Karpas-422 (cell line): ENCODE measurements around the gene FCRLB. TPM values are rescaled to one million over a fixed set of nuclear protein-coding genes. Genes with fewer than 3 reads are reported as not detected.
A peak's percentile ranks its signal among the peaks of the same experiment; 100 is the strongest.
"Not testable (repeated sequence)": the region's sequence is repeated elsewhere in the genome, so short reads cannot be mapped to it uniquely, and the experiment has no call there.

Experiments used
- DNase-seq: peaks from one replicate; pipeline ENCODE4 v3.0.0-alpha.2; 2015
- H2AFZ ChIP-seq: fragments of 200-600 bp; sonication (generic); 2 replicates; pipeline ENCODE4 v1.6.1; 2014; ENCODE audit warnings: antibody characterized with exemption, low read length, mixed read lengths
- H3K27ac ChIP-seq: fragments of 200-600 bp; sonication (generic); 2 replicates; pipeline ENCODE4 v1.5.1; 2014; ENCODE audit warnings: mild to moderate bottlenecking, low read length, moderate library complexity
- H3K27me3 ChIP-seq: fragments of 200-600 bp; sonication (generic); 2 replicates; pipeline ENCODE4 v1.6.1; 2014; ENCODE audit warnings: low read length, mixed read lengths
- H3K36me3 ChIP-seq: fragments of 200-600 bp; sonication (generic); 2 replicates; pipeline ENCODE4 v1.6.1; 2014; ENCODE audit warnings: low read length, mixed read lengths; ENCODE audit not compliant: insufficient read depth
- H3K4me1 ChIP-seq: fragments of 200-600 bp; sonication (generic); 2 replicates; pipeline ENCODE4 v1.6.1; 2014; ENCODE audit warnings: mild to moderate bottlenecking, low read length, mixed read lengths
- H3K4me2 ChIP-seq: fragments of 200-600 bp; sonication (generic); 2 replicates; pipeline ENCODE4 v1.6.1; 2014; ENCODE audit warnings: low read length, low read depth, mild to moderate bottlenecking; ENCODE audit not compliant: poor library complexity, severe bottlenecking
- H3K4me3 ChIP-seq: fragments of 200-600 bp; sonication (generic); 2 replicates; pipeline ENCODE4 v1.5.1; 2014; ENCODE audit warnings: mild to moderate bottlenecking, antibody characterized with exemption, low read length, mixed read lengths
- H3K79me2 ChIP-seq: fragments of 200-600 bp; sonication (generic); 2 replicates; pipeline ENCODE4 v1.6.1; 2014; ENCODE audit warnings: mild to moderate bottlenecking, low read length, mixed read lengths
- H3K9ac ChIP-seq: fragments of 200-600 bp; sonication (generic); 2 replicates; pipeline ENCODE4 v1.6.0; 2014; ENCODE audit warnings: low read length
- H3K9me2 ChIP-seq: fragments of 200-600 bp; sonication (generic), shearing (Covaris generic); replicated peaks from 2 replicates; pipeline ENCODE4 v1.6.0; 2014; ENCODE audit warnings: mild to moderate bottlenecking, low read length, moderate library complexity; ENCODE audit not compliant: insufficient read depth
- H3K9me3 ChIP-seq: fragments of 300-700, 200-600 bp; sonication (generic); 2 replicates; pipeline ENCODE4 v1.6.1; 2014; ENCODE audit warnings: low read length, mixed read lengths
- H4K20me1 ChIP-seq: fragments of 200-600 bp; sonication (generic); 2 replicates; pipeline ENCODE4 v1.6.1; 2014; ENCODE audit warnings: mild to moderate bottlenecking, antibody characterized with exemption, low read length, low read depth; ENCODE audit not compliant: insufficient read depth
- total RNA-seq: library from RNA; depleted of rRNA; stranded (reverse); fragments of >200 nt; shearing (Covaris generic); gene quantifications from 2 replicates; pipeline ENCODE4 v1.2.3, GENCODE V29; 2014; ENCODE audit warnings: low replicate concordance; rRNA removed

The FCRLB gene, protein sequence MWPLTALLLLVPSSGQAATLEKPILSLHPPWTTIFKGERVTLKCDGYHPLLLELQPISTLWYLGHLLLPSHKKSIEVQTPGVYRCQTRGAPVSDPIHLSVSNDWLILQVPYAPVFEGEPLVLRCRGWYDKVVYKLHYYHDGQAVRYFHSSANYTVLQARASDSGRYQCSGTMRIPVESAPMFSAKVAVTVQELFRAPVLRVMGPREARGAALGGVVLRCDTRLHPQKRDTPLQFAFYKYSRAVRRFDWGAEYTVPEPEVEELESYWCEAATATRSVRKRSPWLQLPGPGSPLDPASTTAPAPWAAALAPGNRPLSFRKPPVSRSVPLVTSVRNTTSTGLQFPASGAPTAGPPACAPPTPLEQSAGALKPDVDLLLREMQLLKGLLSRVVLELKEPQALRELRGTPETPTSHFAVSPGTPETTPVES
- 937 and 1,205 TPM in 2 replicates for total RNA-seq

DNA sequence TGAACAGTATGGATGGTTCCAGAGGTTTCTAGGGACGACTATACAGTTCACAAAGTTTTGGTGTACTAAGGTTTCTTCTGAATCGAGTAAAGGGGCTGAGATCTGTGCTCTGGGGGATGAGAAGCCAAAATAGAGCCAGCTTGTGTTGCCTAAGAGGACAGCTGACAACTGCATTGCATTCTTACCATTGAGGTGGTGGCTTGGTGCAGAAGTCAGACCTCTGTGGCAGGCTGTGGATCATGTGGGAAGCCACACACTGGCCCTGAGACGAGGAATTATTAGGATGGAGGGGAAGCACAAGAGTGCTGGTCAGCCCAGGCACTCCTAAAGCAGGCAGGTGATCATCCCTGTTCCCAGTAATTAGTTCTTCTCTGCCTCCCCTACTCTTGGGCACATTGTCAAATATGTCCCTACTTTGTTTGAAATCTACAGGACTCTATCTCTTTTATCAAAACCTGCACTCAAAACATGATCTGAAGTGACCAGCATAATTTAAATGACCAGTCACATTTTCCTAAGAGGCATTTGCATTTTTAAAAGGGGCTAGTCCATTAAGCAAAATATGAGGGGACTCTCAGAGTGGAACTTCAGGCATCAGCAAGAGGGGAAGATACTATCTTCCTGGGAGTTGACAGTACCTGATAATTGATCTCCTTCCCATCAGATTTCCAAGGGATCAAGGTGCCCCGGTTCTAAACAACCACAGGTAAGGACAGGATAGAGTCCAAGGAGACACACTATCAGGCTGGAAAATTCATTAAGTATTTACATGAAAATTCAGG lies at the start of gene FCRLB:
FCRLB (plus strand) TSS at position 589 of the 782 bp plus-strand sequence. CDS start 1,129 bp downstream, outside the sequence.
- Histone ChIP-seq H3K27ac (peak within 1 kb of the TSS; percentile 95), H3K4me3 (peak within 1 kb of the TSS; percentile 70), H3K4me2 (peak within 1 kb of the TSS; percentile 86)

DNA sequence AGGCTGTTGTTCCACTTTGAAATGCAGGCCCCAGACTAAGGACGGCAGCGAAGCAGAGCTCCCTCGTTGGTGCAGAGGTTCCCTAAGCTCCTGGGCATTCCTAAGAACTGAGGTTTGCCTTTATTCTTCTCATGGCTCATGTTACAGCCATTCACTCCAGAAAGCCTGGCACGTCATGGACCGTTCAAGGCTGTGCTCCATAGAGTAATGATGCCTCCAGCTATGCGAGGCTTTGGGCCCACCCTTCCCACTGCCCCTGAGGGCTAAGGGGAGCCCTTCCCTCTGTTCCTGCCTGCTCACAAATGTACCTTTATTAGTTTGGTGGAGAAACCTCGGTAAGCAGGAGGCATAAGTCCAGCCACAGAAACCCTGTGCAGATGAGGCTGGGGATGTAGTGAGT lies 47.9 kb upstream of the FCRLB start:
- not testable (repeated sequence) for H3K79me2 ChIP-seq, H2AFZ ChIP-seq, H3K27ac ChIP-seq, H3K4me2 ChIP-seq, H3K9ac ChIP-seq, H3K9me2 ChIP-seq, H3K27me3 ChIP-seq, H3K4me1 ChIP-seq, H4K20me1 ChIP-seq, H3K4me3 ChIP-seq, H3K9me3 ChIP-seq
- peaks cover 41% of the 10 kb centered on the region for H3K36me3 ChIP-seq
- DNase-seq = peak; percentile 37

More for the DNA sequence above, at the start of gene FCRLB:
- H3K4me1 ChIP-seq = peaks cover 100% of the 10 kb centered on the region
- H3K9ac ChIP-seq = peak within 1 kb of the TSS; percentile 80
- H4K20me1 ChIP-seq = peaks cover 36% of the 10 kb centered on the region
- peaks cover 22% of the 10 kb centered on the region for H3K79me2 ChIP-seq
- H3K27me3 ChIP-seq = no peaks in the 10 kb centered on the region
- peak; percentile 95 for DNase-seq
- no peaks in the 10 kb centered on the region for H3K9me2 ChIP-seq
- no peak within 1 kb of the TSS for H2AFZ ChIP-seq
- H3K36me3 ChIP-seq = peaks cover 39% of the 10 kb centered on the region
- H3K9me3 ChIP-seq = no peaks in the 10 kb centered on the region

DNA sequence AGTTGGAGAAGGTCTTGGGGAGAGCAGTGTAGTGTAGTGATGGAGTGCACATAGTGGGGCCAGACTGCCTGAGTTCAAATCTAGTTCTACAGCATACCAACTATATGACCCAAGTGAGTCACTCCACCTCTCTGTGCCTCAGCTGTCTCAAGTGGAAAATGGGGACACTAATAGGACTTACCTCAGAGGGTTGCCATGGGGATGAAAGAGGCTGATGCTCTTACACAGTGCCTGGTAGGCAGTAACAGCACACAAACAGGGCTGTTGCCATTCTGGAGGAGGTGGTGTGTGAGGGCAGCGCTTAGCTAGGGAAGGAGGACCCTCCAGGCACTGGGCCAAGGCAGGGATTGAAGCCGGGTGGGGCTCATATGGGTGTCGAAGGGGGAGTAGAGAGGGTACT lies 46.9 kb upstream of the FCRLB start:
- peaks cover 46% of the 10 kb centered on the region for H3K36me3 ChIP-seq
- H3K27me3 ChIP-seq, H3K4me3 ChIP-seq, H2AFZ ChIP-seq, H3K9me2 ChIP-seq, H3K4me2 ChIP-seq, H3K9me3 ChIP-seq, H3K79me2 ChIP-seq, H3K27ac ChIP-seq, H3K4me1 ChIP-seq, H4K20me1 ChIP-seq, H3K9ac ChIP-seq: not testable (repeated sequence)
- peak; percentile 41 for DNase-seq

DNA sequence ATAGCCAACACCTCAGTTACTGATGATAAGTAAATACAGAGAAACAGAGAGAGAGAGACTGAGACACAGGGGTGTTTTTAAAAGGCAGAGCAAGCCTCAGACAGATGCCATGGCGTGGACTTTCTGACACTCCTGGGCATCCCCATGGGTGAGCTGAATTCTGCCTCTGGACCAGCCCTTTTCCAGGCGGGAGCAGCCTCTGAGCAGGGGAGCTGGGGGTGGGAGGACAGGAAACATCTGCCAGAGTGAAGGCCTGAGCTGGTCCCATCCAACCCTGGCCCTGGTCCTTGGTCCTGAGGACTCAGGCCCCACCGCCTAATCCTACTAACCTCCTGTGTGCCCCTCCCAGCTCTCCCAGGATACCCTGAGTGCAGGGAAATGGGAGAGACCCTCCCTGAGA lies 46.4 kb upstream of the FCRLB start:
- H3K4me2 ChIP-seq, H2AFZ ChIP-seq, H3K9ac ChIP-seq, H3K27ac ChIP-seq, H3K79me2 ChIP-seq, H3K27me3 ChIP-seq, H3K4me3 ChIP-seq, H3K4me1 ChIP-seq, H3K9me2 ChIP-seq, H4K20me1 ChIP-seq, H3K9me3 ChIP-seq: not testable (repeated sequence)
- H3K36me3 ChIP-seq = peaks cover 46% of the 10 kb centered on the region
- DNase-seq = peak; percentile 36

DNA sequence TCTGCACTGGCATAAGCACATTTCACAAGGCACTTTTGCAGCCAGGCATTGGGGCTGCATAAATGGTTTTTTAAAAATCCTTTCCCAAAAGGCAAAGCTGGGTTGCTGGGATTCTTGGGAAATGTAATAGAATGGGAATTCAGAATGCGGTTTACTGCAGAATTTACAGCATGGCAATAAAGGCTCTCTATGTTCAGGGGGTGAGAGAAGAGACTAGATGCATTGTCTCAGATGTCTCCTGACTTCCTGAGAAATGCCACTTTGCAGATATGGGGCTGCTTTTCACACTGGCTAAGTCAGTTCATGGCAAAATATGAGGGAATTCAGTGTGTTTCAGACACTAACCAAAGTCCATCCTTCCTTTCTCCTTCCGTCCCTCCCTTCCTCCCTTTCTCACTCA lies 44.9 kb upstream of the FCRLB start:
- Histone ChIP-seq H4K20me1 (no peaks in the 10 kb centered on the region), H3K27ac (peak overlapping the region; percentile 1; the same call in 1 of the 2 replicates), H3K9ac (no peak overlapping the region), H3K4me1 (peaks cover 9% of the 10 kb centered on the region; the same call in 1 of the 2 replicates), H3K36me3 (peaks cover 41% of the 10 kb centered on the region), H2AFZ (no peak overlapping the region), H3K4me2 (no peak overlapping the region), H3K79me2 (no peaks in the 10 kb centered on the region), H3K27me3 (no peaks in the 10 kb centered on the region), H3K9me3 (no peaks in the 10 kb centered on the region), H3K9me2 (no peaks in the 10 kb centered on the region), H3K4me3 (no peak overlapping the region)
- DNase-seq = peak; percentile 47

DNA sequence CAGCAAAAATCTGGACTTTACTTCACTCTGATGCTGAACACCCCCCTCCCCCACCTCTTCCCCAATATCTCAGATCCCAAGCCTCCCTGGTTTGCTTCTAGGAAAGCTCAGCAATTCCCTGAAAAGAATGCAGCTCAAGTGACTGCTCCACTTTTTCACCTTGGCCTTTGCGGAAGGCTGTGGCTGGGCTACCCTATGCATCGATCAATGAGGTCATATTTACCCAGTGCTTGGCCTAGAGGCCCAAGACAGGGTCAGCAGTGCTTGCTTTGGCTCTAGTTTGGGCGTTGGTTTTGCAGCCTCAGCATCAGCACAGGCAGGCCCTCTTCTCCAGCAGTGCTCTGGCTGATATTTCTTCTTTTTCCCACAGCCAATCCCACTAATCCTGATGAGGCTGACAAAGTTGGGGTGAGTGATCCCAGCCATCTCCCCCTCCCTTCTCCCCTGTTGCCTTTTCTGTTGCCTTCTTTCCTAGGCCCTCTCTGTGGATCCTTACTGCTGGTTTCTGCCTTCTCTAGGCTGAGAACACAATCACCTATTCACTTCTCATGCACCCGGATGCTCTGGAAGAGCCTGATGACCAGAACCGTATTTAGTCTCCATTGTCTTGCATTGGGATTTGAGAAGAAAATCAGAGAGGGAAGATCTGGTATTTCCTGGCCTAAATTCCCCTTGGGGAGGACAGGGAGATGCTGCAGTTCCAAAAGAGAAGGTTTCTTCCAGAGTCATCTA lies 44.2 kb upstream of the FCRLB start:
- H3K9me3 ChIP-seq = no peaks in the 10 kb centered on the region
- peak; percentile 49 for DNase-seq
- H3K36me3 ChIP-seq = peaks cover 38% of the 10 kb centered on the region
- H3K27me3 ChIP-seq = no peaks in the 10 kb centered on the region
- H3K4me1 ChIP-seq = peaks cover 9% of the 10 kb centered on the region; the same call in 1 of the 2 replicates
- no peaks in the 10 kb centered on the region for H4K20me1 ChIP-seq
- H3K9me2 ChIP-seq = no peaks in the 10 kb centered on the region
- H2AFZ ChIP-seq = no peak overlapping the region
- H3K9ac ChIP-seq = no peak overlapping the region
- no peak overlapping the region for H3K4me2 ChIP-seq
- H3K4me3 ChIP-seq = no peak overlapping the region
- no peaks in the 10 kb centered on the region for H3K79me2 ChIP-seq
- H3K27ac ChIP-seq = no peak overlapping the region; the same call in 1 of the 2 replicates

DNA sequence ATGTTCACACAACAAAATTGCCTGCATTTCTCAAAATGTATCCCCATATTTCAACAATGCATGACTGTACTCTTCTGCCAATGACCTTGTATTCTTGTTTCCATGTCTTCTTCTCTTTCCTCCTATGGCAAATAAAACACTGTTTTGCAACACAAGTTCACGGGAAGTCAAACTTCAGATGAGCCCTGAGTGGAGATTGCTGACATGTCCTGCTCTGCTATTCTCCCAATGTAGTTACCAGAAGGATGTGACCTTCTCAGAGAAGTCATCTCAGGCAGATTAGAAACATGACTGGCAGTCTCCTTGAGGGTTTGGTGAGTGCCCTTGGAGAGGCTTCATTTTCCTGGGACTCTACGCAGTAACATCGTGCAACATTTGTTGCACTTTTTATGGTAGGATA lies 42.8 kb upstream of the FCRLB start:
- H3K27me3 ChIP-seq = no peaks in the 10 kb centered on the region
- H3K79me2 ChIP-seq = no peaks in the 10 kb centered on the region
- peak; percentile 43 for DNase-seq
- H3K9me3 ChIP-seq = no peaks in the 10 kb centered on the region
- no peak overlapping the region for H3K4me2 ChIP-seq
- H3K9ac ChIP-seq = no peak overlapping the region
- H3K36me3 ChIP-seq = peaks cover 29% of the 10 kb centered on the region
- H4K20me1 ChIP-seq = no peaks in the 10 kb centered on the region
- H2AFZ ChIP-seq = no peak overlapping the region
- H3K9me2 ChIP-seq = no peaks in the 10 kb centered on the region
- H3K4me3 ChIP-seq = no peak overlapping the region
- 0 out of 2 replicates have a peak overlapping the region, but pooled peaks have one; percentile 2 for H3K27ac ChIP-seq
- peaks cover 14% of the 10 kb centered on the region for H3K4me1 ChIP-seq
